DOHH2 (cell line): ENCODE measurements around the gene NOSTRIN.

ENCODE experiments used
- EZH2phosphoT487 ChIP-seq: fragments of 200-600 bp; sonication (generic); IDR thresholded peaks from 2 replicates; pipeline ENCODE4 v1.6.1; 2017; ENCODE audit warnings: borderline replicate concordance, mild to moderate bottlenecking, antibody characterized with exemption, low read length, moderate library complexity, mixed read lengths
- TF ChIP-seq, protein P1 (sequence below): fragments of 200-600 bp; sonication (generic); IDR thresholded peaks from one replicate; pipeline ENCODE4 v1.5.1; 2014; ENCODE audit warnings: antibody characterized with exemption, mild to moderate bottlenecking, low read depth, low read length; ENCODE audit not compliant: poor library complexity, severe bottlenecking

DNA sequence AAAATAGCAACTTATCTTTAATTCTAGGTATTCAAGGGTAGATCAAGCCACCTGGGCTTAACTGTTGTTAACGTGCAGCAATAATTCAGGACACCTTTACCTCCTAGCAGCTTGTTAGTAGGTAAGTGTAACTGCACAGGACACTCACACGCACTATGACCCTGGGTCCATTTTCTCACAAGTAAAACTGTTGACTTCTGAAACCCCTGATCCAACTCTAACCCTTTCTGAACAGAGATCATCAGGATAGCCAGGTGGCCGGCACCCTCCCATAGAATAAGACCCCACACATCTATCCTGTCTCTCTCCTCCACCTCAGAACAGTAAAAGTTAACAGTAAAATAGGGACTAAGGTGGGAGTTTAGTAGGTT, 87.2 kb downstream of the NOSTRIN start:
- TF ChIP-seq, protein P1, sequence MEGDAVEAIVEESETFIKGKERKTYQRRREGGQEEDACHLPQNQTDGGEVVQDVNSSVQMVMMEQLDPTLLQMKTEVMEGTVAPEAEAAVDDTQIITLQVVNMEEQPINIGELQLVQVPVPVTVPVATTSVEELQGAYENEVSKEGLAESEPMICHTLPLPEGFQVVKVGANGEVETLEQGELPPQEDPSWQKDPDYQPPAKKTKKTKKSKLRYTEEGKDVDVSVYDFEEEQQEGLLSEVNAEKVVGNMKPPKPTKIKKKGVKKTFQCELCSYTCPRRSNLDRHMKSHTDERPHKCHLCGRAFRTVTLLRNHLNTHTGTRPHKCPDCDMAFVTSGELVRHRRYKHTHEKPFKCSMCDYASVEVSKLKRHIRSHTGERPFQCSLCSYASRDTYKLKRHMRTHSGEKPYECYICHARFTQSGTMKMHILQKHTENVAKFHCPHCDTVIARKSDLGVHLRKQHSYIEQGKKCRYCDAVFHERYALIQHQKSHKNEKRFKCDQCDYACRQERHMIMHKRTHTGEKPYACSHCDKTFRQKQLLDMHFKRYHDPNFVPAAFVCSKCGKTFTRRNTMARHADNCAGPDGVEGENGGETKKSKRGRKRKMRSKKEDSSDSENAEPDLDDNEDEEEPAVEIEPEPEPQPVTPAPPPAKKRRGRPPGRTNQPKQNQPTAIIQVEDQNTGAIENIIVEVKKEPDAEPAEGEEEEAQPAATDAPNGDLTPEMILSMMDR: no peak
- no peak for TF ChIP-seq EZH2phosphoT487
